ENCODE measurements around the gene LMX1A.

Gene LMX1A

DNA sequence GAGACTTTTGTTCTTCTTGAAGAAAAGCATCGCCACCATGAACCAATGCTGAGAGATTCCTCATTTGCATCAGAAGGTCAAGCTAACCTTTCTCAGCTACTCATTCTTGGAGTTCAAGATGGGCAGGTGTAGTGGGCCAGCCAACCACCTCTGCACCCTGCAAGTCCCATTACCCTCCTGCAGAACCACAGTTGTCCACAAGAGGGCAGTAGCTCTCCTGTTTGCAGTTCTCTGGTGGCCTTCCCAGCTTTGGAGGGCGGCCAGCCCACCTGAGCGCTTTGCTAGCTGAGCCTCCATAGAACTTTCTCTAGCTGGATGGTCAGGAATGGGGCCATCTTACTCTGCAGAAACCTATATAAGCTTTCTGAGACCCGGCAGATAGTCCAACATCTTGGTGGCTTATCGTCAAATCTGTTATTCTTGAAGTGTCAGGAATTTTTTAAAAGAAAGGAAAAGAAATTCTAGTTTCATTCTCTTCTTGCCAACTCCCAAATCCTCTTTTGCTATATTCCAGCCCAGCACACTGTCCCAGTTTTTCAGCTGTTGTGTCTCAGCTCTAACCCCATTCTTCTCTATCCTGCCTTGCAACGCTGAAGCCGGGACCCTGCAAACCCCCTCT lies 11.0 kb upstream of the LMX1A start:
- FAIRE-seq, result no peak

DNA sequence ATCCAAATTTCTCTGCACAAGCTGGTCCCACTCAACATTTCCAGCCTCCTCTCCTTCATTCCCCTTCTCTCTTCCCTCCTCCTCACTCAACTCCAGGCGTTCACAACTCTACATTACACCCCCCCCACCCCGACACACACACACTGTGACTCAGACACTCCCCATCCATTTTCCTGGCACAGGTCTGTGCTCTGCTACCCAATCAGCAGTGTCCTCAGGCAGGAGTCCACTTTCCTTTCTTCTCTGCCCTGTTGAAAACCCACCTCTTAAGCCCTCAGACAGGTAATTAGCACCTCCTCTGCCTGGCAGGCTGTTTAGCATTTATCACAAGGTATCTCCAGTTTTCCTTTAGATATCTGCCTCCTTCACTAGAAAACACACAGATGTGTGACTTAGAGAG lies 8.8 kb upstream of the LMX1A start:
- FAIRE-seq, result no peak

DNA sequence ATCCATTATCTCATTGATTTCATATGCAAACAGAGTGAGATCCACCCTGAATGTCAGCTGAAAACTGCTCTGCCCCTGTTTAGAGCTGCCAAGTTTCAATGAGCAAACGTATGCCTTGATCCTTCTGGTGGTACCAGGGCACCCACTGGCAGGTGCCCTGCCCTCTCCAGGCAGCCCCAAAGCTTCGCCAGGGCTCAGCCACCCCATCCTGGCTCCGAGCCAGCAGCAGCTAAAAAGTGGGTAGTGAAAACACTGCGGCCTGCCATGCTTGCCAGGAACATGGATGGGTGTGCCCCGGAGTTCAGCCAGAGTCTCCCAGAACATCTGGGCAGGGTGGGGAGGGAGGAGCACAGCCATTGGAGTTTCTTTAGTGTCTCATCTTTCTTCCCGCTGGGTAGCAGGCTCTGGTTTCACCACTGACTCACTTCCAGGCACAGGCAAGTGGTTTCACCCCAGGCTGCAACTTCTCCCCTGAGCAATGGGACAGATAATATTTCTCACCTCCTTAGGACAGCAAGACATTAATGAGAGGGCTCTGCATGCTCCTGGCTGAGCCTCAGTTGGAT lies 8.1 kb upstream of the LMX1A start:
- no peak for FAIRE-seq

DNA sequence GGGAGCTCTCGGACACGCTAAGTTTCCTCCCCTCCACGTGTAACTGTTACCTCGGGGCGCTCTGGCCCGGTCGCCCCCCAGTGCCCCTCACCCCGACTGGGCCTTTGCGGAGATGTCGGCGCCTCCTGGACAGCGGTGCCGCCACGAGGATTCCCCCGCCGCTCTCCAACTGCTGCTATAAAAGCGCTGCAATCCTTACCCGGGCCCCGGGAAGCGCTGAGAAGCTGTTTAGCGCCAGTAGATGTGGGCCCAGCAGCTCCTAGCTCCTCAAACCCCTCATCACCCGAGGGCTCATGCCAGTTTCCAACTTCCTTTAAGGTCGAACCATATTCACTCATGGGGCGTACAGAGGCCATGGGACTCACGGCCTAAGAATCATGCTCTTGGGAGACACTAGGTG lies 361 bp upstream of the LMX1A start:
- FAIRE-seq, result no peak

DNA sequence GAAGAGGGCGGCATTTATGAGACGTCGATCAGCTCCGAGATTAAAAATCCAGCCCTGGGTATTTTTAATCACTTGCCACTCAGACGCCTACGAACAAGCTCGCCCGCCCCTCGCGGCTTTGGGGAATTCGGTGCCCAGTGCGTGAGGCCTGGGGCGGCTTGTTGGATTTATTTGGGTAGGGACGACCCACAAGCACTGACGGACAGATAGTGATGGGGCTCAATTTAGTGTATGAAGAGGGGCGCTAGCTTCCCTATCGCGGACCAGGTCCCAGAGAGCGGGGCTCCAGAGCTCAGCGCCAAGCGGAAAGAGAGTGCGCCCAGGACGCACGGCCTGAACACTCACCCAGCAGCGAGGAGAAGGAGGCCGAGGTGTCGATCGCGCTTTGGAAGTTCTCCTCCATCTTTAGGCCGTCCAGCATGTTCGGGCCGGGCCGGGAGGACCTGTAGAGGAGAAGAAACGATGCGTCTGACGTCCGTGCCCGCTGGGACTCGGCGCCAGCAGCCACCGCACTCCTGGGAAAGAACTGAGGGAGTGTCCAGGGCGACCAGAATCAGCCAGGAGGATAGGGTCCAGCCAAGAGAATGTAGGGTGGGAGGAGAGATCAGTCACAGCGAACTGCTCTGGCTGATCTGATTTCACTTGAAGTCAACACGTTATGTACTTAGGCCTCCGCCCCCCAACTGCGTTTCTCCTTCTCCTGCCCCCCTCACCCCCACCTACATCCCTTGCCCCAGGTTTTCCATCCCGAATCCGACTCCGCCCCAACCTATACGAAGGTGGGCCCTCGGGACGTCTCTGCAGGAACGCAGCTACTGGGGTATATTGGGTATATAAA lies 1.2 kb downstream of the LMX1A start:
- FAIRE-seq, result no peak

DNA sequence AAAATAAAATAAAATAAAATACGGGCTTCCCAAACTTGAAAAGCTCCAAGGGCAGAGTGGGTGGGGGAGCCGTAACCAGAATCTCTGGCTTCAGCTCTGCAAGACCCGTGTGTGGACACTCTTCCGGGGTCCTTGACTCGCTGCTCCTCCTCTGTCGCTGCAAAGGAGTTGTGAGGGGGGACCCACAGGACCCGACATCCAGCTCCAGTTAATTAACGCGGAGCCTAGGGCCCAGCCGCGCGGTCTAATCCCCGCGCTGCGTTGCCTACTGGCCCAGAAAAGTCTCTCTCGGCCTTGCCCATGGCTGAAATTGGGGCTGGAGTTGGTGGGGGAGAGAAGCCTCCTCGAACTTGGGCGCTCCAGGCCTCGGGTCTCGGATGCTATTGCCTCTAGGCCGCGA lies 1.8 kb downstream of the LMX1A start:
- no peak for FAIRE-seq

DNA sequence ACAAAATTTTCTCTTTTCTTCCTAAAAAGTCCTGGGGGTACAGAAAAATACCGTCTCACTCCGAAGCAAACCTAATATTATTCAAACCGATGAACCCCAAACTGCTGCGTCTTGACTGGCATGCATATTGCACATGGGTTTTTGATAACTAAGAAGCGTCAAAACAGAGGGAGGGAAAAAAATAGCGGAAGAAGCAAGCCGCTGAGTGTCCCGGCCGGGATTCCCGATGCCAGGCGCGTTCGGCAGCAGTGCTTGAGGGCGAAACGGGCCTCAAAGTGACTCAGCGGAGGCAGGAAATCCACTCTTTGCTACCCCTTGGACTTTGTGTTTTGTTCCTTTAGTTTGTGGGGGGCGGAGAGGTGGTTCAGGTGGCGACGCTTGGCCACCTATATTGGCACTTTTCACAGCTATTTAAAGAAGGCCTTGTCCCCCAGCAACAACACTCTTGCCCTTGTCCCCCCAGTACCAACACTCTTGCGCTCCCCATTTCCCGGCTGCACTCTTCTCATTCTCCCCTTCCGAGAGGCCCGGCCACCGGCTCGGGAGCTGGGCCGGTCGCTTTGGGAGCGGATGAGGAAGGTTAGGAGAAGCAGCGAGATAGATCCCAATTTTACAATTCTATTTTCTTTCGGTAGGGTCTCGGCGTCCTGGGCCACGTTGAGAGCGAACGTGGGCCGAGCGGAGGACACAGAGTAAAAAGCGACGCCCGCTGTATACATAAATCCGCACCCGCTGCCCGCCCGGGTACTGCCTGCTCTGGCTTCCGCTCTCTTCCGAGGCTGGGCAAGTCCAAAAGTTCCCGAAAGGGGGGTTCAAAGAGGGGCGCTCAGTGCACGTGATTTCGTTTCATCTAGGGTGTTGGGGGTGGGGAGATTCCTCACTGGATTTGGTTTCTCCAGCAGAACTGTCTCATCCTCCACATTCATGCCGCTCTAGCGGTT lies 2.5 kb downstream of the LMX1A start:
- FAIRE-seq, result no peak

DNA sequence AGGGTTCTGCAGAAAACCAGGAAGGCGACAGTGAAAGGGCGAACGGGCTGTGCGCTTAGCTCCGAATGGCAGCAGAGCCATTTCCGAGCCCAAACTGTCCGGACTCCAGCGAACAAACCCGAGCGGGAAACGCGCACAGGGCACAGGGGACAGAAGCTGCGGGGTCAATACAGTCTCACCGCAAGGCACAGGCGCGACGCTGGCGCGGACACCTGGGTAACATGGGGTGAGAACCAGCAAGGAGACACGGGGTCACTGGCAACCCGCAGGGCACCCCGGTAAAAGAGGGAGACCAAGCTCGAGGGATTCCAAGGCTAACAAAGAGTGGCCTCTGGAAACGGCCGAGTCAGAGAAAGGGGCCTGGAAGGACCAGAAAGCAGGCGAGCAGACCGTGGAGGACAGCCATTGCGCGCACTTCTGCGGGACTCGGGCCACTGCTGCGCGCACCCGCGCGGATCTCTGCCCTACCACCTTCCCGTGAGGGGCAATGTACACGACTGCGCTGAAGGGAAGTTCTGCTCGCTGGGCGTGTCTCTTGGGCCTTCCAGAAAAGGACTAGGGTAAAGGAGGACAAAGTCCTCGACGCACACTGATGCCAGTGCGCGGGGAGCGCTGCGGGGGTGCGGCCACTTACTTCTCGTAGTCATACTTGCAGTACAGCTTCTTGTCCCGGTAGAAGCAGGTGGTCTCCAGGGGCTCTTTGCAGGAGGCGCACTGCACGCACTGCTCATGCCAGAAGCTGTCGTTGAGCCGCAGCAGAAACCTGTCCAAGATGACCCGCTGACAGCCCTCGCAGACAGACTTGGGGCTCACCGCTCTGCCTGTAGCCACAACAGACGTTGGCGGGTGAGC lies 3.8 kb downstream of the LMX1A start:
- no peak for FAIRE-seq

DNA sequence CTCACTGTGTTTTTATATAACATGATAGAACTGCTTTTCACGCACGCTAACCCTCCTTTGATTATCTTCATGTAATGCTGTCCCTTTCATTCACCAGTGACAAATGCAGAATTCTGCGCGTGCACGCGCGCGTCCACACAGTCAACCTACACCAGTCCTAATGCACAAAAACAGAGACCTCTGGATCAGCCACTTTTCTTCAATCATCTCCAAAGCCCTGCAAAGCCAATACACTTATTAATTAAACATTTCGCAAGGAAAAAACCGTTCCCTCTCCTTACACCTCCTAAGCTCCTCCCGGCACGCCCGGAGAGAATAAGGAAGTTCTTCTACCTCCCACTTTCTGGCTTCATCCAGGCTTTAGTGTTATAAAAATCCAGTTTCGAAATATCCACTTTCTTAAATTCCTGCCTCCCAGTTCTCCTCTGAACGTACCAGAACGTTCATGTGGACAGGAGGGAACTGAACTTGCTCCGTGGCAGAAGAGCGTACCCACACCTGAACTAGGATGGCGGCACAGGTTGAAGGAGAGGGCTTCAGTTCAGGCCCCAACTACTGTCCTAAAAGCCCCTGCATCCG lies 4.6 kb downstream of the LMX1A start:
- FAIRE-seq, result no peak

DNA sequence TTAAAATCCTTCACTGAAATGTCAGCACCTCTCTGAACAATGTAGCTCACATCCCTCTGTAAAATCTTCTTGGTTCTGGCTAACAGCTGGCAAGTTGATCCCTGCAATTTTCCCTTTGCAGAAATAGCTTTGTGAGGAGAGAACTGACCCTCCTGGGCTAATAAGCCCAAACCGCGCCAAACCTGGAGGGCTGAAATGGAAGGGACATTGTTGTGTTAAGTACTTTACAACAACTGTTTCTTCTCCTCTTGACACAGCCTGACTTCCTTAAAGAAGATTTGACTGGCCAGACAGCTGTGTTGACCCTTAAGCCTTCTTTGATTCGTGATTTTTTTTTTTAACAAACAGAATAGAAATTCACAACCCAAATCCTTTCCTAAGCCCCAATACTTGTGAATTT lies 5.7 kb downstream of the LMX1A start:
- no peak for FAIRE-seq

DNA sequence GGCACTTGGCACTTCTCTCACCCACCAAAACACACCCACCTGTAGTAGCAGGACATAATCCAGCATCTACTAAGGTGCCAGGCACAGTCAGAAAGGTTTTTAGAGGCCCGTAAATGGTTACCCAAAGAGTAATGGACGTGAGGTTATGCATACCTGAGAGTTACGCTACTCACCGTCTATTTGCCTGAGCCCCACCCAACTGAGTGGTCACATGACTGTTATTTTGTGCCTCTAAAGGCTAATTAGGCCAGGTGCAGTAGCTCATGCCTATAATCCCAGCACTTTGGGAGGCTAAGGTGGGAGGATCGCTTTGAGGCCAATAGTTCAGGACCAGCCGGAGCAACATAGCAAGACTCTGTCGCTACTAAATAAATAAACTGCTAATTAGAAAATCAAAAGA lies 11.0 kb downstream of the LMX1A start:
- FAIRE-seq, result no peak

DNA sequence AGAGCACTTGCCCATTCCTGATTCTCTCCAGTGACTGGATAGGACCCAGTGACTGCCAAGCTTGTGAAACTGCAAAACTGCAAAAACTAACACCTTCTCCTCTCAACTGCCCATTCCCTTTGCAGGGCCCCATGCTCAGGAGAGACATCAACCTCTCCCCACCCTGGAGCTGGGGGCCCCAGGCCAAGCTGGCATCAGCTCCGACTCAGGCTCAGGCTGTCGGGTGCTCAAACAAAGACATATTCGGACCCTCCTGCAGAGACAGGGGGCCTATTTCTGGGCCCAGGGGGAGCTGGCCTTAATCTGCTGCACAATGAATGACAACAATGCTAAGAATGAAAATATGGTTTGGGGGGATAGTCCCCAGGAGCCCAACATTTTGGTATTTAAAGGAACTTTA lies 11.8 kb downstream of the LMX1A start:
- no peak for FAIRE-seq

DNA sequence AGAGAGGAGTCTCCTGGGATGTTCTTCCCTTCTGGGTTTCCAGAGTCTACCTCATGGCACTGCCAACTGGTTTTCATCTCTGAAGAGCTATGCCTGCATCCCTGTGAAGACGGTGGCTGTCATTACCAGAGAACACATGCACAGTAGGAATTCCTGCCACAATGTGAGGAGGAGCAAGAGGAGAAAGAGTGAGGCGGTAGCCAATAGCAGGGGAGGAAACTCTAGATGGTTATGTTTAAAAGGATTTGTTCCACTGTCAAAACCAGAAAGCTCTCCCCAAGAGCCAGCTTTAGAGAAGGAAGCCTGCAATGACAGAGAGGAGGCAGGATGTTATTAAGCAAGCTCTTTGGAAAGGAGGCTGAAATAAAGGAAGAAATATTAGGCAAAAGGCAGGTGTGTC lies 12.3 kb downstream of the LMX1A start:
- no peak for FAIRE-seq

DNA sequence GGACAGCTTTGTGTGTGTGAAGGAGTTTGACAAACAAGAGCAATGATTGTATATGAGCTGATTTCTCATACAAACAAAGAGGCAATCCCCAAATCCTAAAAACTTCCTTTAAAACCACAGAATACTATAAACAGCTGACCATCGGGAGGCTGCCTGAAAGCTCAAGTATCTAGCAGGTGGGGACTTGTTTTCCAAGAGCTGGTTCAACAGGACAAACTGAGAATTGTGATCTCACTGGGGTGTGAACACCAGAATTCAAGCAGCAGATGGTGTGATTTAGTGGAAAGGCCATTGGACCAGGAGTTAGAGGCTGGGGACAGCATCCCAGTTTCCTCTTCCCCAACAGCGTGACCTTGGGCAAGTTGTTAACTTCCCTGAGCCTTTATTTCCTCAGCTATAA lies 13.9 kb downstream of the LMX1A start:
- FAIRE-seq, result no peak

DNA sequence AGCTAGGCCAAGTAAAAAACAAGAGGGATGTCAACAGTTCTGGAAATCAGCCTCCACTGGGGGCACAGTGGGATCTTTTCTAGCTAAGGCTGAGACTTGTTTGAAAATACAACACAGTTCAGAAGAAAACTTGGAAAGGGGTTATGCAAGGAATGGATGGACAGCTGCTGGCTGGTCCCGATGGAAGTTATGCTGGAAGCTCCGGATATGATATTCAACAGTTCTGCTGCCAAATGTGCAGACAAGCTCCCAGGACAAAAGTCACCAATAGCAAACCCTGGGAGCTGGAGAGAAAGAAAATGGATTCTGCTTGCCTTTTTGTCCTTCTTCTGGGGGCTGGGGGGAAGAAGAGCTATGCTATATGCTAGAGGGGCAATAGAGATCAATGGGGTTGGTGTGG lies 14.3 kb downstream of the LMX1A start:
- FAIRE-seq, result no peak

DNA sequence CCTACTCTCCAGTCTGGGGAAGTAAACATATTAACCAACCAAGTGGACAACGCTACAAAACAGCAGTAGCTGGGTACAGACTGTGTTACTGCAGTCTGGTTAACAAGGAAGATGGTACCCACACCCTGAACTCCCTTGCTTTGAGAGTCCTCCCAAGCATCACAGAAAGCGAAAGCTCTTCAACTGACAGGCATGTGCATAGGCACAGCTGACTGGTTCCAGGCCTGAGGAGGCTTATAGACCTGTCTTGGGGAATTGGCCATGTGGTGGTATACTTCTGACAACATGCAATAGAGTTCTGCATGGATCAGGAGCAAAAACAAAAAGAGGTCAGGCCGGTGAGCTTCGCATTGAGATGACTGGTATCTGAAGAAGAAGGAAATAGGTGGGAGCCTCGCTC lies 17.4 kb downstream of the LMX1A start:
- no peak for FAIRE-seq

DNA sequence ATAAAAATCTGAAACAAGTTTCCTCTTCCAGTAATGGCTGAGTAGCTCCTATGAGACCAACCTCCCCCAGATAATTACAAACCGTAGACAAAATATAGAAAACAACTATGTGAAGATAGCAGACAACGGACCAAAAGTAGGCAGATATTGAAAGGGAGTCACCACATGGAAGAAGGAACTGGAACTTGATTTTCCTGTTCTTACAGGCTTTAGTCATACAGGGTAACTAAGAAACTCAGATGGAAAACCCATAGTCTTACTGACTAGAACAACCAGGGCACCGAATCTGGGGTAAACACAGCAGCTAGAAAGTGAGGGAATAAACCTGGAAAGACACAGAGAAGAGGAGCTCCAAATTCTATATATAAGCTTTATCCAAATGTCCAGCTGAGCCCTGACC lies 26.0 kb downstream of the LMX1A start:
- FAIRE-seq, result no peak

DNA sequence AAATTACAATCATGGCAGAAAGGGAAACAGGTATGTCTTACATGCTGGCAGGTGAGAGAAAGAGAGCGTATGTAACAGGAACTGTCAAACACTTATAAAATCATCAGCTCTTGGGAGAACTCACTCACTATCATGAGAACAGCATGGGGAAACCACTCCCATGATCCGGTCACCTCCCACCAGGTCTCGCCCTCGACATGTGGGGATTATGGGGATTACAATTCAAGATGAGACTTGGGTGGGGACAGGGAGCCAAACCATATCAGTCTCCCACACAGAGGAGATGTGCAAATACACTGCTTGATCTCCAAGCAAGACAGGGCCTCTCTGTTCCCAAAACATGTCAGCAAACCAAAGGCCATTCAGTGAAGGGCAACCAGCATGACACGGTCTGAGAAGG lies 27.4 kb downstream of the LMX1A start:
- no peak for FAIRE-seq

DNA sequence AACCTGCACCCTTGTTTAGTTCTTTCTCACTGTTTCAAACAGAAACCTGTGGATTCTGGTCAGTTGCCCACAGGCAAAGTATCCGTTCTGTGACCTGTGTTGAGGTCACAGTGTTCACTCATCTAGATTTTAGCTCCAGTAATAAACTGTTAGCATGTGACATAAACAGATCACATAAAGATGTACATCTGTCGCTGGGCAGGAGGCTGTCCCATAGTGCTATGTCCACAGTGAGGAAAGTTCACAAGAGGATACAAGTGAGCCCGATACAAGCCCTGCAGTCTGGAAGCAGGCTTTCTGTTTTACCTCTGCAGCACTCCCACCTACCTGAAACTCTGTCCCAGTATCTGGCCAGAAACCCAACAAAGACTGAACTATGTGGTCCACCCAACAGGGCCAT lies 28.4 kb downstream of the LMX1A start:
- no peak for FAIRE-seq

DNA sequence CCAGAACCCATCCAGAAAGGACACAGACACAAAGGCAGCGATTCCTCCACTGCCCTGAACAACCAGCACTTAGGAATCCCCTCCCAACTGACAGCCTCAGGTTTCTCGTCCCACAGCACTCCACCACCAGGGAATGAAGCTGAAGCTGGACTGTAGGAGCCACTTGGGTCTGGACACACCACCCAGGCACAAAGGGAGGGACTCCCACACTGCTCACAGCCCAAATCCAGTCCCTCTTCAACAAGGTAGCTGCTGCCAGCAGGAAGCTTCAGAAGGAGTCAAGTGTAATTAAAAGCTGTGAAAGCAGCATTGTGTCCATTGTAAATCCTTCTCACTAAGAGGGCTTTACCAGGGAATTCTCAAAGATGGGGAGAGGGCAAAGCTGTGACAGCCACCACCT lies 29.0 kb downstream of the LMX1A start:
- no peak for FAIRE-seq

DNA sequence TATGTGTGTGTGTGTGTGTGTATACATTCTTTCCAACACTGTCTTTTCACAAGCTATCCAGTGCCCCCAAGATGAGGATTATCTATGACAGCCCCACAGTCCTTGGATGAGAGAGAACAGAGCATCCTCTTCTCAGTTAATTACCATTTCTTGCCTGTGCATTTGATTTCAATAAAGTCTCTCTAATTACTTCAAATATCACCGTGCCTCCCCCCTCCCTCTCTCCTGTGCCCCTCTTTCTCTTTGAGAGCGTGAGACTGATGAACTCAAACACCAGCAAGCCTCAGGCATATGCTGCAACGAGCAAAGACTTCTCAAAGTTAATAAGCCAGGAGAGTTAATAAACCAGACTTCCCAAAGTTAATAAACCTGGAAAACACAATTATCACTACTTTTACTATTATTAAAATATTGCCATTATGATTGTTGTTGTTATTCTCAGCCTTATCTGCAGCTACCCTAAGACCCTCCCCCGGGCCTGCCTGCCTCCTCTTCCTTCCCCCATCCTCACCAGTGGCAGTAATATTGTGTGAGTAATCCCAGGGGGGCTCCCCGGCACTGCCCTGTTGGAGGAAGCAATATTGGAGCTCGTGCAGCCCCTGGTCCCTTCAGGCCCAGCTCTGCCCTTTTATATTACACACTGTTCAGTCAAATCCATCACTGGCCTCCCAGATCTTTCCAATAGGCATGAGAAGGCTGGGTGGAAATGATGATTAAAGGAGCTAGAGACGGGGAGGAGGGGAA lies 30.9 kb downstream of the LMX1A start:
- FAIRE-seq, result no peak

Measured in colon (tissue), 2 donors.